A549 (cell line): ENCODE results near the gene HOXB7. TPM values are rescaled to one million over a fixed set of nuclear protein-coding genes. Genes with fewer than 3 reads are reported as not detected.

Experiments
- ATAC-seq, 2 experiments: fragments of 200-7000 bp in 1 of 2; fragments of >200 bp in 1 of 2; cut with Nextera tagmentation in 1 of 2; cut with Tn5 transposase in 1 of 2; 3 replicates each; pipeline versions ENCODE4 v1.8.0 to v1.9.1; 2018 to 2020; ENCODE audit warnings: mild to moderate bottlenecking in 1 of 2, moderate library complexity in 1 of 2
- CTCF ChIA-PET: fragments of 300-600 bp; sonication (Branson Sonifier 250); formaldehyde crosslinking; extraction: SDS; loops from one replicate; lab custom pipeline; 2021; ENCODE audit warnings: antibody characterized with exemption, inconsistent platforms; lab: Yijun Ruan, JAX
- POLR2A ChIA-PET: fragments of 350-600 bp; formaldehyde crosslinking; extraction: SDS; loops from one replicate; lab custom pipeline; 2021; ENCODE audit warnings: antibody characterized with exemption, inconsistent platforms; lab: Yijun Ruan, JAX
- DNase-seq, 2 experiments: peaks; one replicate each; pipeline versions ENCODE4 v3.0.0 to v3.0.0-alpha.2; 2011 to 2016; ENCODE audit warnings: low read depth in 1 of 2, low spot score in 1 of 2
- FAIRE-seq: peaks from 2 replicates; lab custom pipeline; 2011; peaks lifted over from hg19 to GRCh38; lab: Jason Lieb, UNC
- H3K27ac ChIP-seq, 2 experiments: fragments of >200 bp; sonication (Bioruptor Twin); formaldehyde crosslinking; 3 replicates each; pipeline ENCODE4 v1.5.1; 2016 to 2017
- H3K4me1 ChIP-seq: fragments of >200 bp; sonication (Bioruptor Twin); formaldehyde crosslinking; 3 replicates; pipeline ENCODE4 v1.6.1; 2016
- H3K4me2 ChIP-seq: fragments of >200 bp; sonication (Bioruptor Twin); formaldehyde crosslinking; 3 replicates; pipeline ENCODE4 v1.6.1; 2016
- H3K4me3 ChIP-seq: fragments of >200 bp; sonication (Bioruptor Twin); formaldehyde crosslinking; 3 replicates; pipeline ENCODE4 v1.5.1; 2016
- H3K9me3 ChIP-seq: fragments of >200 bp; sonication (Bioruptor Twin); formaldehyde crosslinking; 3 replicates; pipeline ENCODE4 v1.6.1; 2016
- BHLHE40 ChIP-seq: IDR thresholded peaks from 2 replicates; pipeline ENCODE4 v1.6.1; 2012; ENCODE audit warnings: low read depth, low read length, inconsistent platforms
- CBX8 ChIP-seq: fragments of 200-600 bp; sonication (generic); IDR thresholded peaks from 2 replicates; pipeline ENCODE4 v1.6.1; 2016
- CEBPB ChIP-seq, 2 experiments: fragments of >200 bp in 1 of 2; sonication (Bioruptor Twin) in 1 of 2; formaldehyde crosslinking in 1 of 2; IDR thresholded peaks; 2 replicates each; pipeline ENCODE4 v1.6.1; 2012 to 2016
- EHF ChIP-seq: fragments of 250-450 bp; sonication (Bioruptor Pico); IDR thresholded peaks from 2 replicates; pipeline ENCODE4 v1.5.0; 2020; ENCODE audit warnings: mild to moderate bottlenecking
- EHMT2 ChIP-seq: fragments of 200-600 bp; sonication (generic); IDR thresholded peaks from 2 replicates; pipeline ENCODE4 v1.6.1; 2016; ENCODE audit warnings: antibody characterized with exemption, low read depth, mild to moderate bottlenecking, moderate library complexity
- FOXS1 ChIP-seq: fragments of 250-450 bp; sonication (Bioruptor Pico); IDR thresholded peaks from 2 replicates; pipeline ENCODE4 v1.5.0; 2020; ENCODE audit warnings: mild to moderate bottlenecking, moderate library complexity
- JUNB ChIP-seq: fragments of >200 bp; sonication (Bioruptor Twin); formaldehyde crosslinking; IDR thresholded peaks from 2 replicates; pipeline ENCODE4 v1.6.1; 2016
- KDM5A ChIP-seq: fragments of 200-600 bp; sonication (generic); IDR thresholded peaks from 2 replicates; pipeline ENCODE4 v1.6.1; 2016; ENCODE audit warnings: antibody characterized with exemption, mild to moderate bottlenecking
- NR3C1 ChIP-seq: fragments of >200 bp; sonication (Bioruptor Twin); formaldehyde crosslinking; IDR thresholded peaks from 3 replicates; pipeline ENCODE4 v1.6.1; 2017
- RCOR1 ChIP-seq: fragments of 150-350 bp; IDR thresholded peaks from 2 replicates; pipeline ENCODE4 v1.6.1; 2014; ENCODE audit warnings: antibody characterized with exemption, low read length, low read depth
- REST ChIP-seq: fragments of 200-600 bp; sonication (generic); IDR thresholded peaks from 2 replicates; pipeline ENCODE4 v1.6.1; 2016; ENCODE audit warnings: antibody characterized with exemption, mild to moderate bottlenecking, moderate library complexity
- RNF2 ChIP-seq: fragments of 200-600 bp; sonication (generic); IDR thresholded peaks from 2 replicates; pipeline ENCODE4 v1.6.1; 2016; ENCODE audit warnings: low read depth, mild to moderate bottlenecking, antibody characterized with exemption, moderate library complexity, borderline replicate concordance
- TFCP2L1 ChIP-seq: fragments of 250-450 bp; sonication (Bioruptor Pico); IDR thresholded peaks from 2 replicates; pipeline ENCODE4 v1.5.0; 2021; ENCODE audit warnings: mild to moderate bottlenecking
- ZFP36 ChIP-seq: fragments of 450-650 bp; IDR thresholded peaks from 2 replicates; pipeline ENCODE4 v1.6.1; 2014; ENCODE audit warnings: borderline replicate concordance; ENCODE audit not compliant: partially characterized antibody
- WGBS: methylation state at CpG from one replicate; pipeline ENCODE4 v1.1.6; 2017; ENCODE audit errors: missing lambda C conversion rate; 5-methylcytosine and 5-hydroxymethylcytosine counted together
- polyA plus RNA-seq, 4 experiments: library from polyadenylated mRNA; depleted of rRNA in 3 of 4; stranded (reverse); fragments of >200 nt; fragmentation: RNase III in 1 of 4; extraction: RNeasy Plus Mini Kit Qiagen cat#74134 plus additional on column Dnase treatment in 1 of 4; gene quantifications; 2 replicates in 3 of 4; 3 replicates in 1 of 4; pipeline ENCODE4 v1.2.3, GENCODE V29; 2011 to 2017
- TF ChIP-seq, protein P1 (sequence below): fragments of 250-450 bp; sonication (Bioruptor Pico); IDR thresholded peaks from 2 replicates; pipeline ENCODE4 v1.5.0; 2020; ENCODE audit warnings: low read depth, mild to moderate bottlenecking, moderate library complexity

The HOXB7 gene
- polyA plus RNA-seq, 2 of the 4 experiments (the other 2 are of a cell fraction), result 22.3 to 32.3 TPM

DNA sequence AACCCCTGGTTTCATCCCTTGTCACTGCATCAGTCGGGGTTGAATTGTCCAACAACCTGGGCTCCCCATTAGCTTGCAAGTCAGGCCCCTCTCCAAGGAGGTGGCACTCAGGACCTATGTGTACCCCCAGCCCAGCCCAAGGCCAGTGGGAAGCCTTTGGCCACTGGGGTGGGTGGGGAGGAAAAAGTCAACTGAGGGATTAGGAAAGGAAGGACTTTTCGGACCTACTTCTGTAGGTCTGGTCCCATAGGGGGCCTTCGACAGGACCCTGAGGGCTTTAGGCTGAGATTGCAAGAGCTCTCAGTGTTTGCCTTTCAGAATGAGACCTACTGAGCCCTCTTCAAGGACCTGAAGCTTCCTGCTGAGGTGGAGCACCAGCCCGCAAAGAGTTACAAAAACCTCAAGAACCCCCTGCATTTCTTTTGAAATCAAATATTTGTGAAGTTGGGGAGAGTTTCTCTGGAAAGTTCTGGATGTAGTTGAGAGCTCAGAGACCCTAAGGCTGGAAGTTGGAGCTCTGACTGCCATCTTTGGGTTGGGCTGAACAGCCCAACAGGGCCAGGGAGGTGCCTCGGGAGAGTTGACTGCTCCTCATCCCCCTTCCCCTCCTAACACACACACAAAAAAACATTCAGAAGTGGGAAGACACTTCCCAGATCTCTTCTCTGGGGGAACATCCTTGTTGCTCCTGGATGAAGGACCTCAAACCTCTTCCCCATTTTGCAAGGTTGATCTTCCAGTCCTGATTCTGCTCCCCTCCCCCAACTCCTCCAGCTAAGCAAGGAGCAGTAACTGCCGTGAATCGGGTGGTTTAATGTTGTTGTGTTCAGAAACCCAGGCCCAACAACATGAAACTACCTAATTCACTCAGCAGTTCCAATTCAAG, 21.1 kb upstream of the HOXB7 start (continued):
- TF ChIP-seq TFCP2L1 (CRISPR knock-in tag), result no peak
- no peak for TF ChIP-seq FOXS1
- TF ChIP-seq, protein P1, sequence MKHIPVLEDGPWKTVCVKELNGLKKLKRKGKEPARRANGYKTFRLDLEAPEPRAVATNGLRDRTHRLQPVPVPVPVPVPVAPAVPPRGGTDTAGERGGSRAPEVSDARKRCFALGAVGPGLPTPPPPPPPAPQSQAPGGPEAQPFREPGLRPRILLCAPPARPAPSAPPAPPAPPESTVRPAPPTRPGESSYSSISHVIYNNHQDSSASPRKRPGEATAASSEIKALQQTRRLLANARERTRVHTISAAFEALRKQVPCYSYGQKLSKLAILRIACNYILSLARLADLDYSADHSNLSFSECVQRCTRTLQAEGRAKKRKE (CRISPR knock-in tag), result no peak

- H3K4me3 ChIP-seq, result no peak overlapping the region
- no peak for TF ChIP-seq RCOR1
- peak in 1 of 2 experiments; percentile 17; a peak in 1 of 4 replicates for TF ChIP-seq CEBPB (IDR thresholded peaks at IDR 0.05)
- TF ChIP-seq, all 56 proteins: peak for 1
- Histone ChIP-seq H3K4me2 (no peak overlapping the region), H3K4me1 (peaks cover 19% of the 10 kb centered on the region), H3K27ac (no peak overlapping the region), H3K9me3 (no peaks in the 10 kb centered on the region)
- CTCF ChIA-PET, result interaction anchor here (1.0 to 2.3 kb wide), 8 partner anchors 8 to 248 kb away, joined by 3 to 19 read pairs (median 5); no protein-coding TSS in a partner anchor
- 81% methylated on average over 15 of the region's 15 CpGs for WGBS
- POLR2A ChIA-PET, result no interaction called here
- no peak for DNase-seq
- no peak for ATAC-seq
- no peak for FAIRE-seq
These were observed 20.3 kb upstream of the HOXB7 start for GRCh38 chr17:48630925-48631692.

- ATAC-seq, result no peak
These were observed 19.4 kb upstream of the HOXB7 start for GRCh38 chr17:48630009-48630924.

More at GRCh38 chr17:48630009-48630924, 19.4 kb upstream of the HOXB7 start:
- Histone ChIP-seq H3K27ac (no peak overlapping the region), H3K9me3 (no peaks in the 10 kb centered on the region), H3K4me1 (peaks cover 15% of the 10 kb centered on the region; the same call in 2 of the 3 replicates), H3K4me2 (no peak overlapping the region), H3K4me3 (no peak overlapping the region)
- WGBS, result 84% methylated on average over 15 of the region's 15 CpGs
- ChIA-PET POLR2A (no interaction called here), CTCF (interaction anchor here (1.0 to 5.8 kb wide), 3 partner anchors 8 to 25 kb away, joined by 3 to 118 read pairs (median 14); no protein-coding TSS in a partner anchor)
- no peak for TF ChIP-seq NR3C1
- TF ChIP-seq KDM5A, result no peak
- no peak for TF ChIP-seq JUNB
- TF ChIP-seq FOXS1, result no peak
- no peak for TF ChIP-seq REST
- TF ChIP-seq ZFP36, result no peak
- TF ChIP-seq RNF2, result no peak
- no peak for TF ChIP-seq BHLHE40
- no peak for TF ChIP-seq EHF
- no peak for TF ChIP-seq CBX8
- TF ChIP-seq CEBPB (IDR thresholded peaks at IDR 0.05), result no peak
- TF ChIP-seq EHMT2, result no peak
- FAIRE-seq (no peak), DNase-seq (no peak)
